H1 (cell line): Measurements from ENCODE around the gene SLIT3. TPM values are rescaled to one million over a fixed set of nuclear protein-coding genes. Genes with fewer than 3 reads are reported as not detected.

Experiments
- ASH2L ChIP-seq: fragments of 200-600, 300-600 bp; sonication (generic); IDR thresholded peaks from one replicate; pipeline ENCODE4 v1.7.1; 2017; ENCODE audit warnings: low read length
- BRCA1 ChIP-seq: IDR thresholded peaks from 2 replicates; pipeline ENCODE4 v1.6.1; 2012; ENCODE audit warnings: low read depth, low read length, improper control_type of control experiment
- CHD7 ChIP-seq: fragments of 300-600 bp; sonication (generic); IDR thresholded peaks from 2 replicates; pipeline ENCODE4 v1.7.1; 2012; ENCODE audit warnings: low read length, moderate library complexity, mild to moderate bottlenecking, inconsistent platforms; ENCODE audit not compliant: insufficient replicate concordance
- GABPA ChIP-seq: IDR thresholded peaks from 2 replicates; pipeline ENCODE4 v1.6.1; 2011; ENCODE audit warnings: mild to moderate bottlenecking, low read length, moderate library complexity, borderline replicate concordance; ENCODE audit not compliant: insufficient read depth
- KDM1A ChIP-seq: fragments of 200-600, 300-600 bp; sonication (generic); IDR thresholded peaks from 2 replicates; pipeline ENCODE4 v1.7.1; 2016; ENCODE audit warnings: mild to moderate bottlenecking, low read length, borderline replicate concordance
- MAFK ChIP-seq: IDR thresholded peaks from 2 replicates; pipeline ENCODE4 v1.6.1; 2012; ENCODE audit warnings: low read depth, mild to moderate bottlenecking, improper control_type of control experiment, low read length
- SIX5 ChIP-seq: IDR thresholded peaks from 2 replicates; pipeline ENCODE4 v1.6.1; 2011; ENCODE audit warnings: mild to moderate bottlenecking, low read depth, low read length
- SP4 ChIP-seq: IDR thresholded peaks from 2 replicates; pipeline ENCODE4 v1.6.1; 2012; ENCODE audit warnings: low read length, inconsistent platforms
- polyA plus RNA-seq, 7 experiments: library from polyadenylated mRNA; depleted of rRNA in 3 of 7; stranded (reverse) in 5 of 7; unstranded in 2 of 7; fragments of >200 nt in 5 of 7; fragments of 200-250 nt in 2 of 7; gene quantifications; 1 replicate in 5 of 7; 2 replicates in 1 of 7; 4 replicates in 1 of 7; pipeline versions ENCODE4 v1.2.1 to v1.2.3, GENCODE V29; 2011 to 2013; ENCODE audit warnings: missing spikeins in 2 of 7, mixed read lengths in 2 of 7
- total RNA-seq: library from RNA; stranded (reverse); fragmentation: NEBNext Ultra II Directional; extraction: Animal tissue kit (Norgen Biotek cat#: 25700); gene quantifications from 2 replicates; pipeline ENCODE4 v1.2.1, GENCODE V29; 2021

The SLIT3 gene
- total and polyA plus RNA-seq, 2 of the 8 experiments (the other 6 are each of a cell fraction or from before 2014, with no cell fraction given) = 1.1 to 1.2 TPM

- TF ChIP-seq CHD7 (no peak), GABPA (no peak), SP4 (no peak), KDM1A (no peak), SIX5 (no peak), BRCA1 (no peak), ASH2L (no peak), MAFK (no peak)
Measured at GRCh38 chr5:169225830-169226356, 75.0 kb downstream of the SLIT3 start (continued).
